ENCODE results near the gene FANCC.

- no peak for TF ChIP-seq CTCF (conservative IDR thresholded peaks at IDR 0.05)
- no peak for TF ChIP-seq ZFX (IDR thresholded peaks at IDR 0.05)
These were observed 166.6 kb downstream of the FANCC start for GRCh38 chr9:95150903-95151302.

Measured in C4-2B (cell line).